WTC11 (cell line): ENCODE data around the gene PRSS53. TPM values are rescaled to one million over a fixed set of nuclear protein-coding genes. Genes with fewer than 3 reads are reported as not detected.

Experiments
- ATAC-seq: fragments of 200-7000 bp; cut with Tn5 transposase; 2 replicates; pipeline ENCODE4 v1.10.0; 2021; ENCODE audit warnings: mild to moderate bottlenecking, moderate library complexity
- CTCF ChIA-PET: fragments of 300-600 bp; sonication (Branson Sonifier 250); formaldehyde crosslinking; loops from one replicate; lab custom pipeline; 2021; ENCODE audit warnings: antibody characterized with exemption; lab: Charles Lee
- POLR2A ChIA-PET: fragments of 350-600 bp; sonication (Branson Sonifier 250); formaldehyde crosslinking; loops from one replicate; lab custom pipeline; 2021; ENCODE audit warnings: antibody characterized with exemption; lab: Charles Lee
- DNase-seq: peaks from one replicate; pipeline ENCODE4 v3.0.0; 2021; ENCODE audit warnings: low spot score
- H3K27ac Mint-ChIP-seq: 2 replicates; pipeline ENCODE4 v1.8.0; 2021; ENCODE audit warnings: mixed read lengths
- H3K27me3 Mint-ChIP-seq: 2 replicates; pipeline ENCODE4 v1.8.0; 2021; ENCODE audit warnings: low read depth, mild to moderate bottlenecking, moderate library complexity, mixed read lengths
- H3K36me3 Mint-ChIP-seq: 2 replicates; pipeline ENCODE4 v1.8.0; 2021; ENCODE audit warnings: mixed read lengths
- H3K4me1 Mint-ChIP-seq: 2 replicates; pipeline ENCODE4 v1.8.0; 2022; ENCODE audit warnings: mixed read lengths
- H3K4me3 Mint-ChIP-seq: 2 replicates; pipeline ENCODE4 v1.8.0; 2021; ENCODE audit warnings: mild to moderate bottlenecking, moderate library complexity, mixed read lengths
- H3K9me3 Mint-ChIP-seq: 2 replicates; pipeline ENCODE4 v1.8.0; 2021; ENCODE audit warnings: mixed read lengths
- ATF1 ChIP-seq: sonication (generic); formaldehyde crosslinking; IDR thresholded peaks from 2 replicates; pipeline ENCODE4 v1.8.1; 2023; ENCODE audit warnings: mild to moderate bottlenecking, moderate library complexity, missing genetic modification reagents
- ATF6 ChIP-seq: sonication (generic); formaldehyde crosslinking; IDR thresholded peaks from 2 replicates; pipeline ENCODE4 v1.8.1; 2023; ENCODE audit warnings: mild to moderate bottlenecking, missing genetic modification reagents
- ESRRA ChIP-seq: sonication (generic); formaldehyde crosslinking; IDR thresholded peaks from 2 replicates; pipeline ENCODE4 v1.8.1; 2022; ENCODE audit warnings: mild to moderate bottlenecking, missing genetic modification reagents, borderline replicate concordance
- ETV6 ChIP-seq: sonication (generic); formaldehyde crosslinking; IDR thresholded peaks from 2 replicates; pipeline ENCODE4 v1.8.1; 2022; ENCODE audit warnings: mild to moderate bottlenecking, missing genetic modification reagents
- FOXJ3 ChIP-seq: sonication (generic); formaldehyde crosslinking; IDR thresholded peaks from 2 replicates; pipeline ENCODE4 v1.9.0; 2021; ENCODE audit warnings: missing genetic modification reagents, mild to moderate bottlenecking, borderline replicate concordance
- GTF2I ChIP-seq: fragments of 250-450 bp; sonication (Bioruptor Pico); conservative IDR thresholded peaks from 2 replicates; pipeline ENCODE4 v1.4.0; 2021; ENCODE audit warnings: mild to moderate bottlenecking
- KAT7 ChIP-seq: sonication (generic); formaldehyde crosslinking; IDR thresholded peaks from 2 replicates; pipeline ENCODE4 v1.8.1; 2023; ENCODE audit warnings: missing genetic modification reagents, mild to moderate bottlenecking, borderline replicate concordance
- NFATC4 ChIP-seq: fragments of 250-450 bp; sonication (Bioruptor Pico); IDR thresholded peaks from 2 replicates; pipeline ENCODE4 v1.9.0; 2021; ENCODE audit warnings: mild to moderate bottlenecking
- PRDM15 ChIP-seq: sonication (generic); formaldehyde crosslinking; IDR thresholded peaks from 2 replicates; pipeline ENCODE4 v1.8.0; 2022; ENCODE audit warnings: missing genetic modification reagents
- PREB ChIP-seq: sonication (generic); formaldehyde crosslinking; IDR thresholded peaks from 2 replicates; pipeline ENCODE4 v1.8.1; 2022; ENCODE audit warnings: mild to moderate bottlenecking, missing genetic modification reagents, moderate library complexity, borderline replicate concordance
- SMAD3 ChIP-seq: sonication (generic); formaldehyde crosslinking; IDR thresholded peaks from 2 replicates; pipeline ENCODE4 v1.8.0; 2022; ENCODE audit warnings: missing genetic modification reagents, mild to moderate bottlenecking, borderline replicate concordance
- STAT6 ChIP-seq: sonication (generic); formaldehyde crosslinking; conservative IDR thresholded peaks from 2 replicates; pipeline ENCODE4 v1.8.1; 2023; ENCODE audit warnings: mild to moderate bottlenecking, low read depth, missing genetic modification reagents, moderate library complexity
- USF1 ChIP-seq: sonication (generic); formaldehyde crosslinking; IDR thresholded peaks from 2 replicates; pipeline ENCODE4 v1.8.0; 2022; ENCODE audit warnings: mild to moderate bottlenecking, missing genetic modification reagents
- ZMAT4 ChIP-seq: fragments of 250-450 bp; sonication (Bioruptor Pico); IDR thresholded peaks from 2 replicates; pipeline ENCODE4 v1.9.0; 2021; ENCODE audit warnings: mild to moderate bottlenecking
- ZNF219 ChIP-seq: sonication (generic); formaldehyde crosslinking; IDR thresholded peaks from 2 replicates; pipeline ENCODE4 v1.8.0; 2023; ENCODE audit warnings: missing genetic modification reagents, mild to moderate bottlenecking, borderline replicate concordance
- ZNF263 ChIP-seq: sonication (generic); formaldehyde crosslinking; IDR thresholded peaks from 2 replicates; pipeline ENCODE4 v1.8.1; 2022; ENCODE audit warnings: low read depth, mild to moderate bottlenecking, moderate library complexity, missing genetic modification reagents
- ZNF425 ChIP-seq: fragments of 250-450 bp; sonication (Bioruptor Pico); conservative IDR thresholded peaks from 2 replicates; pipeline ENCODE4 v1.9.0; 2021; ENCODE audit warnings: mild to moderate bottlenecking
- total RNA-seq: library from RNA; stranded (reverse); gene quantifications from 3 replicates; pipeline ENCODE4 v1.2.3, GENCODE V29; 2021

PRSS53 gene
- total RNA-seq, 1 experiment from 2014 or later = 4.9 TPM

GRCh38 chr16:31079342-31079944 is 9.3 kb downstream of the PRSS53 start:
- TF ChIP-seq USF1 (no peak), ETV6 (CRISPR knock-in tag) (no peak), FOXJ3 (no peak), GTF2I (CRISPR knock-in tag) (no peak), NFATC4 (CRISPR knock-in tag) (no peak), ATF1 (CRISPR knock-in tag) (no peak), PREB (CRISPR knock-in tag) (no peak), ZNF219 (CRISPR knock-in tag) (no peak), ZNF263 (CRISPR knock-in tag) (no peak), ZNF425 (CRISPR knock-in tag) (no peak), STAT6 (CRISPR knock-in tag) (no peak), ATF6 (CRISPR knock-in tag) (no peak), PRDM15 (CRISPR knock-in tag) (no peak), SMAD3 (no peak), ESRRA (CRISPR knock-in tag) (no peak), ZMAT4 (CRISPR knock-in tag) (no peak), KAT7 (CRISPR knock-in tag) (no peak)
- no peak for DNase-seq
- ATAC-seq = peak; percentile 26; the same call in 1 of the 2 replicates
- no peaks in the 10 kb centered on the region for H3K27me3 Mint-ChIP-seq
- no peak overlapping the region for H3K4me3 Mint-ChIP-seq
- peaks cover 30% of the 10 kb centered on the region for H3K36me3 Mint-ChIP-seq
- ChIA-PET POLR2A (interaction anchor here (0.6 kb wide), 1 partner anchor 24 kb away, joined by 3 read pairs; no protein-coding TSS in a partner anchor), CTCF (interaction anchor here (0.6 to 1.6 kb wide), 2 partner anchors 63 to 154 kb away, joined by 3 to 8 read pairs; no protein-coding TSS in a partner anchor)
- no peaks in the 10 kb centered on the region for H3K9me3 Mint-ChIP-seq
- H3K4me1 Mint-ChIP-seq = peaks cover 7% of the 10 kb centered on the region
- no peak overlapping the region for H3K27ac Mint-ChIP-seq
